ENCODE results near the gene KLHL41.

Gene KLHL41

DNA sequence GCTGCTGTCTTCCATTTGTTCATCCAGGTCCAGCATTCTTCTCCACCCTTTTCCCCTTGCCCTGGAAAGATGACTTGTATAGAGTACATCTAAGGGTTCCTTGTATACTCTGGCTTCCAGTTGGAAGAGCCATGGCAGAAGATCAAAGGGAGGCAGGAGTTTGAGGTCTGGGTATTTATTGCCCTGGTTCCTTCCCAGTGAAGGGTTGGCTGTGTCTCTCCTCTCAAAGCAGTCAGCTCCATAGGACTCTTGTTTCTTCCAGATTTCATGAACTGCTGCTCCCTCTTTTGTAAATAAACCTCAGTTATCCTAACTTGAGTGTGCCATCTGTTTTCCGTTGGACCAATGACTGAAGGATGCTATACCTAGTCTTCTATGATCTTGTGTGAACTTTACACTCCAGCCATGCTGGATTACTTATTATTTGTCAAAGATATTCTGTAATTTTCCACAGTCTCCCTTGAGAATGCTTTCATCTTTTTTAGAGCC lies 23.8 kb upstream of the KLHL41 start:
- Histone ChIP-seq H3K27me3 (ENCODE audit: control insufficient read depth, insufficient read depth, low read length) (no peaks in the 10 kb centered on the region), H2AFZ (no peak overlapping the region), H3K9me3 (ENCODE audit: control insufficient read depth, low read length) (no peaks in the 10 kb centered on the region), H3K4me1 (no peaks in the 10 kb centered on the region), H3K4me3 (ENCODE audit: low read depth, low read length) (no peak overlapping the region), H3K9ac (no peak overlapping the region), H3K79me2 (no peaks in the 10 kb centered on the region), H3K4me2 (ENCODE audit: low read length) (no peak overlapping the region), H3K27ac (no peak overlapping the region), H3K36me3 (ENCODE audit: control insufficient read depth, insufficient read depth, low read length) (no peaks in the 10 kb centered on the region)
- TF ChIP-seq, protein P1, sequence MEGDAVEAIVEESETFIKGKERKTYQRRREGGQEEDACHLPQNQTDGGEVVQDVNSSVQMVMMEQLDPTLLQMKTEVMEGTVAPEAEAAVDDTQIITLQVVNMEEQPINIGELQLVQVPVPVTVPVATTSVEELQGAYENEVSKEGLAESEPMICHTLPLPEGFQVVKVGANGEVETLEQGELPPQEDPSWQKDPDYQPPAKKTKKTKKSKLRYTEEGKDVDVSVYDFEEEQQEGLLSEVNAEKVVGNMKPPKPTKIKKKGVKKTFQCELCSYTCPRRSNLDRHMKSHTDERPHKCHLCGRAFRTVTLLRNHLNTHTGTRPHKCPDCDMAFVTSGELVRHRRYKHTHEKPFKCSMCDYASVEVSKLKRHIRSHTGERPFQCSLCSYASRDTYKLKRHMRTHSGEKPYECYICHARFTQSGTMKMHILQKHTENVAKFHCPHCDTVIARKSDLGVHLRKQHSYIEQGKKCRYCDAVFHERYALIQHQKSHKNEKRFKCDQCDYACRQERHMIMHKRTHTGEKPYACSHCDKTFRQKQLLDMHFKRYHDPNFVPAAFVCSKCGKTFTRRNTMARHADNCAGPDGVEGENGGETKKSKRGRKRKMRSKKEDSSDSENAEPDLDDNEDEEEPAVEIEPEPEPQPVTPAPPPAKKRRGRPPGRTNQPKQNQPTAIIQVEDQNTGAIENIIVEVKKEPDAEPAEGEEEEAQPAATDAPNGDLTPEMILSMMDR (IDR thresholded peaks at IDR 0.05) = no peak

DNA sequence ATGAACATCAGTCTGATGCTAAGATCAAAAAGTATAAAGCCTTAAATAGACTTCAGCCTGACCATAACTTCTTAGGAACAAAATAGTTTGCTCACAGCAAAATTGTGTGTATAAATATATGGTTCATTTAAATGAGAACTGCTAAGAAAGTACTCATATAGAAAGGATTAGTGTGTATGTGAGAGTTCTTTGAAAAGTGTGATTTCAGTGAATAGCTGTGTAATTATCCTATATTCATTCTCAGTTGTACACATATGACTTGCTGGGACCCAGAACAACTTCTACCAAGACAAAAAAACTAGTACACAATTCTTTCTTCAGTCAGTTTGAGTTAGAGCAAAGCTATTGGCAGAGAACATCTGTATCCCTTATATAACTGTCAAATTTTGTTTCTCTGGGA lies 23.0 kb upstream of the KLHL41 start:
- Histone ChIP-seq H3K4me3 (ENCODE audit: low read depth, low read length) (no peak overlapping the region), H3K4me2 (ENCODE audit: low read length) (no peak overlapping the region), H2AFZ (no peak overlapping the region), H3K27ac (no peak overlapping the region), H3K27me3 (ENCODE audit: control insufficient read depth, insufficient read depth, low read length) (no peaks in the 10 kb centered on the region), H3K4me1 (no peaks in the 10 kb centered on the region), H3K36me3 (ENCODE audit: control insufficient read depth, insufficient read depth, low read length) (no peaks in the 10 kb centered on the region), H3K9me3 (ENCODE audit: control insufficient read depth, low read length) (no peaks in the 10 kb centered on the region), H3K79me2 (no peaks in the 10 kb centered on the region), H3K9ac (no peak overlapping the region)
- TF ChIP-seq, protein P1 (IDR thresholded peaks at IDR 0.05) = no peak

GRCh38 chr2:169490834-169491233 lies 18.7 kb upstream of the KLHL41 start:
- no peaks in the 10 kb centered on the region for H3K27me3 ChIP-seq (ENCODE audit: control insufficient read depth, insufficient read depth, low read length)
- H3K4me1 ChIP-seq = no peaks in the 10 kb centered on the region
- no peak overlapping the region for H3K4me3 ChIP-seq (ENCODE audit: low read depth, low read length)
- no peak overlapping the region for H2AFZ ChIP-seq
- H3K9me3 ChIP-seq (ENCODE audit: control insufficient read depth, low read length) = no peaks in the 10 kb centered on the region
- H3K4me2 ChIP-seq (ENCODE audit: low read length) = no peak overlapping the region
- no peak overlapping the region for H3K27ac ChIP-seq
- H3K9ac ChIP-seq = no peak overlapping the region
- no peaks in the 10 kb centered on the region for H3K79me2 ChIP-seq
- TF ChIP-seq, protein P1 (IDR thresholded peaks at IDR 0.05) = no peak
- no peaks in the 10 kb centered on the region for H3K36me3 ChIP-seq (ENCODE audit: control insufficient read depth, insufficient read depth, low read length)

DNA sequence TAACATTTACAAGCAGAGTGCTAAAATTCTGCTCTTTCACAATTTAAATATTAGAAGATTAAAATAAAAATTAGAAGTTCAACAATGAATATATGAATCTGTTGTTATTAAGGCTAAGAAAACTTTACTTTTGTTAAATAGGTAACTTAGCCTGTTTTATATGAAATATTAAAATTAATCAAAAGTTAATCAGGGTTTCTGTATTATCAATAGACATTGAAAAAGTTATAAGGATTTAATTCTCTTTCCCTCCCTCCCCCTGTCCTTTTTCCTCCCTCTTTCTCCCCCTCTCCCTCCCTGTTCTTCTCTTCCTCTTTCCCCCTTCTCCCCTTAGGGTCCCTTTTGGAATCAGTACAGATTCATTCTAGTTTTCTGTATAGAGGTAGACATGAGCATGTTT lies 18.1 kb upstream of the KLHL41 start:
- Histone ChIP-seq H3K27ac (no peak overlapping the region), H3K27me3 (ENCODE audit: control insufficient read depth, insufficient read depth, low read length) (no peaks in the 10 kb centered on the region), H2AFZ (no peak overlapping the region), H3K4me3 (ENCODE audit: low read depth, low read length) (no peak overlapping the region), H3K9me3 (ENCODE audit: control insufficient read depth, low read length) (no peaks in the 10 kb centered on the region), H3K9ac (no peak overlapping the region), H3K36me3 (ENCODE audit: control insufficient read depth, insufficient read depth, low read length) (no peaks in the 10 kb centered on the region), H3K79me2 (no peaks in the 10 kb centered on the region), H3K4me1 (no peaks in the 10 kb centered on the region), H3K4me2 (ENCODE audit: low read length) (no peak overlapping the region)
- TF ChIP-seq, protein P1 (IDR thresholded peaks at IDR 0.05) = no peak

DNA sequence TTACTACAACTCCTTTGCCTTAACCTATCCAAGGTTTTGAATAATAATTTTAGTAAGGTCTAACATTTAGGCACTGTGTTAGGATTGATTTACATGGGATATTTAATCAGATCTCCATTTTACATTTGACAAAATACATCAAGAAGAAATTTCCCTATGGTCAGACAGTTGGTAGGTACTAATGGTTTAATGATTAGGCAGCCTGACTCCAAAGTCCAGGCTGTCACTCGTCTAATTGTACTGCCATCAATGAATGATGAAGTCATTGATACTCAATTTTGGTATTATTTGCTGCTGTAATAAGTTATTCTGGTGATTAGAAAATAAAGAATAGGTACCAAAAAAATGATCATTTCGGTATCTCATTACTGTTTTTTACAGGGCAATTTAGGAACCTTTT lies 16.1 kb upstream of the KLHL41 start:
- no peaks in the 10 kb centered on the region for H3K36me3 ChIP-seq (ENCODE audit: control insufficient read depth, insufficient read depth, low read length)
- no peak overlapping the region for H3K9ac ChIP-seq
- no peaks in the 10 kb centered on the region for H3K79me2 ChIP-seq
- H2AFZ ChIP-seq = no peak overlapping the region
- no peaks in the 10 kb centered on the region for H3K27me3 ChIP-seq (ENCODE audit: control insufficient read depth, insufficient read depth, low read length)
- H3K27ac ChIP-seq = no peak overlapping the region
- no peaks in the 10 kb centered on the region for H3K9me3 ChIP-seq (ENCODE audit: control insufficient read depth, low read length)
- H3K4me2 ChIP-seq (ENCODE audit: low read length) = no peak overlapping the region
- H3K4me3 ChIP-seq (ENCODE audit: low read depth, low read length) = no peak overlapping the region
- H3K4me1 ChIP-seq = no peaks in the 10 kb centered on the region
- TF ChIP-seq, protein P1 (IDR thresholded peaks at IDR 0.05) = no peak
